Measurements from ENCODE around the gene UNC13C.

The UNC13C gene

DNA sequence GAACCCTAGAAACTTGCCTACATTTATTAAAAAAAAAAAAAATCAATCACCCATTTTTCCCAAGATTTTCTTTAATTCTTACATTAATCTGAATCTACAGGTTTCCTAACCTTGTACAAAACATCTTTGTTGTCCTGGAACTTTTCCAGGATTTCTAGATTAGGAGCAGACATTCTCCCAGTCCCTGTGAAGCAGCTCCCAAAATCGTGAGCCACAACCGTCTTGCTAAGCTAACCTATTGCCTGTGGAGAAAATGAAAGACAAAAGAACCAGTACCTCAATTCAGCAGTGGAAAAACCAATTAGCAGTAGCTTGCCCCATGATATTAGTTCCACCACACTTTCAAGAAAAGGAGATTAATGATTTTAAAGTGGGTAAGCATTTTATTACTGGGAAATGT lies 522.1 kb downstream of the UNC13C start:
- H3K27ac ChIP-seq, result no peak overlapping the region
- no peak for TF ChIP-seq ZFX (IDR thresholded peaks at IDR 0.05)
- no peak for TF ChIP-seq CTCF (conservative IDR thresholded peaks at IDR 0.05)

DNA sequence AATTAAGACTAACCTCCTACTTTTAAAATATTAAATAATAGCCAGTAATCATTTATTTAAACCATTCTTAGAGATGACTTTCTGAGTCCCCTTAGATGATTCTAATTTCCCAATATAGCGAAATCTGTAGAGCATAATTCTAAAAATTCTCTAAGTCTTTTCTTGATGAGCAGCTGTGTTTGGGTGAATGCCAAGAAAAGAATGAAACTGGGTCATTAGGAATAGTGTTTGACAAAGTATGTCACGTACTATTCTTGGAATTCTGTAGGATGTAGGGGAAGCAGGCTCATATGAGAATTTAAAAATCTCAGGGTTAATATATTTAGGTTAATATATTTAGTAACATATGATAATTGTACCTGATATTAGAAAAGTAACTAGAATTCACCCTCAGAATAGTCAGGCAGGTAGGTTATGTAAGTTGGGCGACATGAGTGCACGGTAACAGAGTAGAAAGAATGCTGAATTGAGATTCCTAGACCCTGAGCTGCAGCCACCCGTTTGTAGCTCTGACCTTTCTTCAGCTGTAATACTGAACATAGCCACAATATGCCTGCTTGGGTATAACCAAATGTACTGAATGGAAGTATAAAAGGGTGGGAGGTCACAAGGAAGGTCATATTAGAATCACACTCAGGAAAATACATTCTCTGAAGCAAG lies 524.3 kb downstream of the UNC13C start:
- no peak for TF ChIP-seq ZFX (IDR thresholded peaks at IDR 0.05)
- no peak for TF ChIP-seq CTCF (conservative IDR thresholded peaks at IDR 0.05)
- H3K27ac ChIP-seq, result no peak overlapping the region

DNA sequence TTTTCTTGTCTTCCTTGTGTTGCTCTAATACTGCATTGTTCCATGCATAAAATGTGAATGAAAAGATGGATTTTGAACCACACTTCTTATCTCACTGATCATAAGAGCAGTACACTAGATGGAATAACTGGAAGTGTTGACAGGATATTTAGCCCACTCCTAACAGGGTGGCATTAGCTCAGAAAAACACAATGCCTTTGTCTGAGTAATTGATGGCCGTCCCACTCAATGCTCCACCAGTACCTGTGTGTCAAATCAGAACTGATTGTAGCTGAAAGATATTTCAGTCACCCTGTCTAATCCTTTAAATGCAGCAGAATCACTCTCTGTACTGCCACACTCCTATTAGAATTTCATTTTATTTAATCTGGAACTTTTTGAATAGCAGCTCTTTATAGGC lies 526.5 kb downstream of the UNC13C start:
- TF ChIP-seq ZFX (IDR thresholded peaks at IDR 0.05), result no peak
- no peak for TF ChIP-seq CTCF (conservative IDR thresholded peaks at IDR 0.05)
- no peak overlapping the region for H3K27ac ChIP-seq

- no peak overlapping the region for H3K27ac ChIP-seq
- TF ChIP-seq ZFX (IDR thresholded peaks at IDR 0.05), result no peak
- TF ChIP-seq CTCF (conservative IDR thresholded peaks at IDR 0.05), result no peak
Measured at GRCh38 chr15:54506977-54507524, 528.8 kb downstream of the UNC13C start.

GRCh38 chr15:54514601-54515000 lies 536.4 kb downstream of the UNC13C start:
- no peak for TF ChIP-seq ZFX (IDR thresholded peaks at IDR 0.05)
- no peak overlapping the region for H3K27ac ChIP-seq

DNA sequence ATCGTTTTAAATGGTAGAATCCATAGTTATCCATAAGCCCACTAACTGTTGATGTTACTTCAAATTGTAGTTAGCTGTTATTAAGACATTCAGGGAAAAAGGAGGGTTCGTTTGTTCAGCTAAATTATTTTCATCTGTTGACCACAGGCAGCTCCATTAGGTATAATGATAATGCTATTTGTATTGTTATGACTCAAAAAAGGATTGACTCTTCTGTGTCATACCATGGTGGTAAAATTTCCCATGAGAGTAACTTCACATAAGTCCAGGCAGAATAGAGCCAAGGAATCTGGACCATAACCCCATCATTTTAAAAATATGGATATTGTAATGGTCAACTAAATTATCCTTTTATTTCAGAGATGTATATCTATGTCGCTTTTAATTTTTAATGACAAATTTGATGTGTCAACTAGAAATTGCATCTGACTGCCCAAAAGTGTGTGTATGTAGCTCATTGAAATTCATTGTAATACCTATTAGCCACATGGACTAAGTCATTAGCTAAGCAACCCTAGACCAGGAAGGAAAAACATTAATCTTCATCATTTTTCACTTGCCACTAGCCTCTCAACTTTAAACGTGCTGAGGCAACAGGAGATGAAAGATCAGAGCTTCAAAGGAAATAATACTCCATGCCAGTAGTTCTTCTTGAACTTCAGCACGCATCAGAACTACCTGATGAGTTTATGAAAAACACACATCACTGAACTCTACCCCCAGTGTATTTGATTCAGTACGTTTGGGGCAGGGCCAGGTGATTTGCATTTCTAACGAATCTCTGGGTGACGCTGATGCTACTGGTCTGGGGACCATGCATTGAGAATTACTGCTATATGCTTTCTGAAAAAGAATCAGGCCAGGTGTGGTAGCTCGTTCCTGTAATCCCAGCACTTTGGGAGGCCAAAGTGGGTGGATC lies 537.7 kb downstream of the UNC13C start:
- H3K27ac ChIP-seq, result no peak overlapping the region
- no peak for TF ChIP-seq CTCF (conservative IDR thresholded peaks at IDR 0.05)
- no peak for TF ChIP-seq ZFX (IDR thresholded peaks at IDR 0.05)

DNA sequence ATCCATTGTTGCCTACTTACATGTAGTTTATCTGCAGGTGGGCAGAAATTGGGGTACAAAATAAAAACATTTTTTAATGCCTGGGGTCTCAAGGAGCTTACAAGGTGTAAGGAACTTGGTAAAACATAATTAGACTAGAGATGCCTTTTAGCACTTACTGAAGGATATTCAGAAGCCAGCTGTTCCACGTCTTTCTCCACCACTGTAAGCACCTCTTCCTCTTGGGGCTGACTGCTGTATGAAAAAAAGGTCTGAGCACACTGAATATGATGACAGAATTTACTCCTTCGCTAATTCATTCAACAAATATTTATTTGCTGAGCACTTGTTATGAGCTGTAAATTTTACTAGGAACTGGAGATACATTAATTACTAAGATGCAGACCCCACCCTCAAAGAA lies 539.1 kb downstream of the UNC13C start:
- no peak overlapping the region for H3K27ac ChIP-seq
- TF ChIP-seq CTCF (conservative IDR thresholded peaks at IDR 0.05), result no peak
- no peak for TF ChIP-seq ZFX (IDR thresholded peaks at IDR 0.05)
